Endodermal cell (in vitro differentiated cells): Measurements from ENCODE around the gene ADAMTS17. TPM values are rescaled to one million over a fixed set of nuclear protein-coding genes. Genes with fewer than 3 reads are reported as not detected.

Source experiments
- DNase-seq: peaks from one replicate; pipeline ENCODE4 v3.0.0-alpha.2; 2017
- H3K27ac ChIP-seq: 2 replicates; pipeline ENCODE4 v1.5.1; 2013; ENCODE audit warnings: mild to moderate bottlenecking, low read depth, low read length, moderate library complexity
- H3K27me3 ChIP-seq: 2 replicates; pipeline ENCODE4 v1.6.1; 2013; ENCODE audit warnings: mild to moderate bottlenecking, low read length, moderate library complexity; ENCODE audit not compliant: insufficient read depth, control insufficient read depth, poor library complexity, severe bottlenecking
- H3K36me3 ChIP-seq: 2 replicates; pipeline ENCODE4 v1.7.0; 2013; ENCODE audit warnings: mild to moderate bottlenecking, low read length, moderate library complexity; ENCODE audit not compliant: control insufficient read depth, insufficient read depth
- H3K4me1 ChIP-seq: one replicate; pipeline ENCODE4 v1.7.0; 2013; ENCODE audit warnings: low read length; ENCODE audit not compliant: control insufficient read depth, insufficient read depth
- H3K4me3 ChIP-seq: 2 replicates; pipeline ENCODE4 v1.5.1; 2013; ENCODE audit warnings: mild to moderate bottlenecking, low read length, moderate library complexity
- H3K9ac ChIP-seq: 2 replicates; pipeline ENCODE4 v1.6.1; 2013; ENCODE audit warnings: mild to moderate bottlenecking, low read length, moderate library complexity; ENCODE audit not compliant: poor library complexity, severe bottlenecking; ENCODE audit errors: extremely low read depth
- H3K9me3 ChIP-seq: 2 replicates; pipeline ENCODE4 v1.6.1; 2013; ENCODE audit warnings: mild to moderate bottlenecking, low read length, moderate library complexity; ENCODE audit not compliant: control insufficient read depth
- H3K27ac Mint-ChIP-seq: 2 replicates; pipeline ENCODE4 v1.8.0; 2020; ENCODE audit warnings: mixed read lengths
- H3K27me3 Mint-ChIP-seq: 2 replicates; pipeline ENCODE4 v1.8.0; 2021; ENCODE audit warnings: mild to moderate bottlenecking, mixed read lengths; ENCODE audit not compliant: insufficient read depth
- H3K36me3 Mint-ChIP-seq: 2 replicates; pipeline ENCODE4 v1.8.0; 2020; ENCODE audit warnings: low read depth, mixed read lengths
- H3K4me1 Mint-ChIP-seq: 2 replicates; pipeline ENCODE4 v1.8.0; 2020; ENCODE audit warnings: mixed read lengths
- H3K4me3 Mint-ChIP-seq: 2 replicates; pipeline ENCODE4 v1.8.0; 2020; ENCODE audit warnings: mild to moderate bottlenecking, moderate library complexity, mixed read lengths
- H3K9me3 Mint-ChIP-seq: 2 replicates; pipeline ENCODE4 v1.8.0; 2020; ENCODE audit warnings: mild to moderate bottlenecking, mixed read lengths
- CTCF ChIP-seq: fragments of 200-600 bp; sonication (generic); conservative IDR thresholded peaks from 2 replicates; pipeline ENCODE4 v1.5.0; 2021; ENCODE audit warnings: antibody characterized with exemption, mild to moderate bottlenecking
- WGBS, 2 experiments: methylation state at CpG; one replicate each; pipeline versions ENCODE4 v1.1.5 to v1.1.7; 2013; ENCODE audit warnings: missing lambda C conversion rate in 2 of 2, mixed read lengths in 1 of 2; ENCODE audit not compliant: insufficient coverage in 1 of 2, insufficient read length in 1 of 2; 5-methylcytosine and 5-hydroxymethylcytosine counted together
- total RNA-seq, 2 donors: library from RNA; stranded (reverse); fragmentation: NEBNext Ultra II Directional in 1 of 2; extraction: Animal tissue kit (Norgen Biotek cat#: 25700) in 1 of 2; gene quantifications; 2 replicates in 1 of 2; 3 replicates in 1 of 2; pipeline ENCODE4 v1.2.1, GENCODE V29; 2021

Gene ADAMTS17
- total RNA-seq, 2 donors from 2014 or later = 0.82 to 2.3 TPM

- TF ChIP-seq CTCF = no peak
- H3K9me3 Mint-ChIP-seq = peaks cover 6% of the 10 kb centered on the region
- no peak for DNase-seq
- no peak overlapping the region for H3K27ac ChIP-seq
- no peak overlapping the region for H3K27ac Mint-ChIP-seq
- H3K4me3 ChIP-seq = no peak overlapping the region
- WGBS, 2 experiments = 91% methylated on average over 6 to 7 of the region's 7 CpGs
- no peaks in the 10 kb centered on the region for H3K27me3 Mint-ChIP-seq
- H3K36me3 ChIP-seq = no peaks in the 10 kb centered on the region
- no peak overlapping the region for H3K4me3 Mint-ChIP-seq
- H3K4me1 ChIP-seq = no peaks in the 10 kb centered on the region
- H3K27me3 ChIP-seq = no peaks in the 10 kb centered on the region
- H3K9ac ChIP-seq = no peak overlapping the region
- H3K4me1 Mint-ChIP-seq = no peaks in the 10 kb centered on the region
- peaks cover 2% of the 10 kb centered on the region for H3K36me3 Mint-ChIP-seq
- H3K9me3 ChIP-seq = no peaks in the 10 kb centered on the region
These were observed 33.6 kb downstream of the ADAMTS17 start for GRCh38 chr15:100308213-100308600.

- peaks cover 2% of the 10 kb centered on the region for H3K36me3 Mint-ChIP-seq
- 92% methylated on average over 10 to 16 of the region's 16 CpGs for WGBS, 2 experiments
These were observed 34.2 kb downstream of the ADAMTS17 start for GRCh38 chr15:100307241-100308212.

GRCh38 chr15:100306098-100306497 is 35.7 kb downstream of the ADAMTS17 start:
- Mint-ChIP-seq H3K9me3 (peaks cover 7% of the 10 kb centered on the region), H3K4me3 (no peak overlapping the region), H3K27me3 (no peaks in the 10 kb centered on the region), H3K4me1 (no peaks in the 10 kb centered on the region), H3K27ac (no peak overlapping the region), H3K36me3 (no peaks in the 10 kb centered on the region)
- no peaks in the 10 kb centered on the region for H3K27me3 ChIP-seq
- TF ChIP-seq CTCF = no peak
- H3K36me3 ChIP-seq = no peaks in the 10 kb centered on the region
- H3K4me3 ChIP-seq = no peak overlapping the region
- H3K9ac ChIP-seq = no peak overlapping the region
- H3K4me1 ChIP-seq = no peaks in the 10 kb centered on the region
- H3K9me3 ChIP-seq = no peaks in the 10 kb centered on the region
- WGBS, 2 experiments = 92 to 98% methylated on average over 5 to 8 of the region's 8 CpGs
- H3K27ac ChIP-seq = no peak overlapping the region
- no peak for DNase-seq

More at GRCh38 chr15:100307241-100308212, 34.2 kb downstream of the ADAMTS17 start:
- H3K9me3 Mint-ChIP-seq = peaks cover 4% of the 10 kb centered on the region
- Histone ChIP-seq H3K9me3 (no peaks in the 10 kb centered on the region), H3K9ac (no peak overlapping the region), H3K27me3 (no peaks in the 10 kb centered on the region), H3K27ac (no peak overlapping the region), H3K36me3 (no peaks in the 10 kb centered on the region), H3K4me1 (no peaks in the 10 kb centered on the region), H3K4me3 (no peak overlapping the region)
- no peak for TF ChIP-seq CTCF
- H3K27me3 Mint-ChIP-seq = no peaks in the 10 kb centered on the region
- DNase-seq = no peak
- H3K4me1 Mint-ChIP-seq = no peaks in the 10 kb centered on the region
- no peak overlapping the region for H3K4me3 Mint-ChIP-seq
- no peak overlapping the region for H3K27ac Mint-ChIP-seq
